B cell (primary cell): Measurements from ENCODE around the gene MRPL22. TPM values are rescaled to one million over a fixed set of nuclear protein-coding genes. Genes with fewer than 3 reads are reported as not detected.

Experiments used
- ATAC-seq: fragments of 200-7000 bp; cut with Tn5 transposase; one replicate; pipeline ENCODE4 v1.10.0; 2021; ENCODE audit warnings: low read depth, mild to moderate bottlenecking, moderate number of reproducible peaks, moderate library complexity
- CTCF ChIA-PET: fragments of 350-600 bp; sonication (Branson Sonifier 250); formaldehyde crosslinking; loops from one replicate; lab custom pipeline; 2021; ENCODE audit warnings: antibody characterized with exemption, inconsistent platforms; lab: Charles Lee
- POLR2A ChIA-PET: fragments of 350-600 bp; sonication (Branson Sonifier 250); formaldehyde crosslinking; loops from one replicate; lab custom pipeline; 2021; ENCODE audit warnings: antibody characterized with exemption; lab: Charles Lee
- DNase-seq: peaks from one replicate; pipeline ENCODE4 v3.0.0; 2013
- H2AFZ ChIP-seq: 2 replicates; pipeline ENCODE4 v1.6.1; 2012; ENCODE audit warnings: mild to moderate bottlenecking, low read depth, low read length; ENCODE audit not compliant: insufficient read depth, poor library complexity, severe bottlenecking
- H3K27ac ChIP-seq, 2 donors: 1 replicate in 1 of 2; 2 replicates in 1 of 2; pipeline ENCODE4 v1.5.1; 2012 to 2013; ENCODE audit warnings: low read length in 2 of 2, mild to moderate bottlenecking in 2 of 2, moderate library complexity in 1 of 2
- H3K27me3 ChIP-seq, 4 experiments: fragments of 200-600 bp in 1 of 4; sonication (generic) in 1 of 4; replicated peaks in 1 of 4; 1 replicate in 2 of 4; 2 replicates in 2 of 4; pipeline versions ENCODE4 v1.6.1 to v1.7.0; 2013 to 2016; ENCODE audit warnings: low read length in 3 of 4, mild to moderate bottlenecking in 2 of 4, mixed read lengths in 1 of 4, moderate library complexity in 1 of 4; ENCODE audit not compliant: insufficient read depth in 4 of 4, control insufficient read depth in 3 of 4; ENCODE audit errors: control extremely low read depth in 1 of 4
- H3K36me3 ChIP-seq, 2 experiments: replicated peaks in 1 of 2; 1 replicate in 1 of 2; 2 replicates in 1 of 2; pipeline versions ENCODE4 v1.6.1 to v1.7.1; 2013; ENCODE audit warnings: low read length in 1 of 2; ENCODE audit not compliant: insufficient read depth in 2 of 2, control insufficient read depth in 1 of 2; ENCODE audit errors: control extremely low read depth in 1 of 2, extremely low read depth in 1 of 2
- H3K4me1 ChIP-seq, 2 donors: fragments of 200-600 bp in 1 of 2; sonication (generic) in 1 of 2; 1 replicate in 1 of 2; 2 replicates in 1 of 2; pipeline versions ENCODE4 v1.5.1 to v1.6.1; 2013 to 2017; ENCODE audit warnings: low read length in 2 of 2; ENCODE audit not compliant: control insufficient read depth in 2 of 2, insufficient read depth in 2 of 2
- H3K4me2 ChIP-seq: replicated peaks from 2 replicates; pipeline ENCODE3; 2012; ENCODE audit warnings: mild to moderate bottlenecking, low read depth, low read length; ENCODE audit not compliant: poor library complexity, severe bottlenecking
- H3K4me3 ChIP-seq, 5 experiments: fragments of 200-600 bp in 1 of 5; sonication (generic) in 1 of 5; 1 replicate in 3 of 5; 2 replicates in 2 of 5; pipeline versions ENCODE4 v1.5.1 to v1.7.0; 2011 to 2016; ENCODE audit warnings: low read length in 4 of 5, mild to moderate bottlenecking in 4 of 5, low read depth in 2 of 5, control low read depth in 1 of 5, moderate library complexity in 1 of 5; ENCODE audit not compliant: insufficient read depth in 1 of 5; ENCODE audit errors: control extremely low read depth in 1 of 5, extremely low read depth in 1 of 5
- H3K79me2 ChIP-seq: fragments of 200-600 bp; sonication (generic); one replicate; pipeline ENCODE4 v1.6.0; 2016; ENCODE audit warnings: low read length; ENCODE audit not compliant: control insufficient read depth, insufficient read depth
- H3K9ac ChIP-seq: fragments of 200-600 bp; sonication (generic); 2 replicates; pipeline ENCODE4 v1.6.1; 2017; ENCODE audit warnings: mild to moderate bottlenecking, low read length, moderate library complexity
- H3K9me3 ChIP-seq, 3 donors: one replicate each; pipeline versions ENCODE4 v1.6.1 to v1.7.1; 2013; ENCODE audit warnings: low read length in 2 of 3; ENCODE audit not compliant: control insufficient read depth in 2 of 3, insufficient read depth in 1 of 3; ENCODE audit errors: control extremely low read depth in 1 of 3
- H4K20me1 ChIP-seq: 2 replicates; pipeline ENCODE4 v1.6.0; 2012; ENCODE audit warnings: mild to moderate bottlenecking, low read length; ENCODE audit not compliant: insufficient read depth, control insufficient read depth, poor library complexity, severe bottlenecking
- H3K27ac Mint-ChIP-seq: one replicate; pipeline ENCODE4 v1.8.0; 2021; ENCODE audit warnings: mixed read lengths
- H3K27me3 Mint-ChIP-seq: one replicate; pipeline ENCODE4 v1.8.0; 2021; ENCODE audit warnings: mixed read lengths
- H3K4me1 Mint-ChIP-seq: one replicate; pipeline ENCODE4 v1.8.0; 2021; ENCODE audit warnings: mixed read lengths
- H3K4me3 Mint-ChIP-seq: one replicate; pipeline ENCODE4 v1.8.0; 2021; ENCODE audit warnings: mixed read lengths
- H3K9me3 Mint-ChIP-seq: one replicate; pipeline ENCODE4 v1.8.0; 2022; ENCODE audit warnings: mixed read lengths; ENCODE audit not compliant: insufficient read depth
- CTCF ChIP-seq: fragments of 200-600 bp; IDR thresholded peaks from one replicate; pipeline ENCODE4 v1.8.0; 2022; ENCODE audit warnings: antibody characterized with exemption, mild to moderate bottlenecking
- EZH2 ChIP-seq: IDR thresholded peaks from 2 replicates; pipeline ENCODE4 v1.6.1; 2012; ENCODE audit warnings: borderline replicate concordance, low read depth, mild to moderate bottlenecking, moderate library complexity, low read length; ENCODE audit not compliant: insufficient read depth, poor library complexity, severe bottlenecking
- WGBS: methylation state at CpG from one replicate; pipeline ENCODE4 v1.1.5; 2013; ENCODE audit warnings: missing lambda C conversion rate; ENCODE audit not compliant: insufficient coverage; 5-methylcytosine and 5-hydroxymethylcytosine counted together
- intact Hi-C: fragments of 100-400 bp; cut with micrococcal nuclease; formaldehyde crosslinking; loops from one replicate; pipeline ENCODE4 v1.10.0; 2022
- polyA plus RNA-seq: library from polyadenylated mRNA; depleted of rRNA; stranded (reverse); fragments of >200 nt; gene quantifications from 2 replicates; pipeline ENCODE4 v1.2.3, GENCODE V29; 2012
- total RNA-seq, 2 donors: library from RNA; stranded (reverse); fragments of 120-200 nt in 1 of 2; gene quantifications; 1 replicate in 1 of 2; 2 replicates in 1 of 2; pipeline versions ENCODE4 v1.2.3 to v1.2.4, GENCODE V29; 2013 to 2022

MRPL22 gene
- total and polyA plus RNA-seq, 2 donors (not counting 1 experiment from before 2014, with no cell fraction given) = 18.8 to 21.4 TPM

GRCh38 chr5:154944716-154945115 lies 3.8 kb downstream of the MRPL22 start:
- Histone ChIP-seq H3K27ac (no peak overlapping the region), H3K9me3 (no peaks in the 10 kb centered on the region), H3K79me2 (peaks cover 90% of the 10 kb centered on the region), H3K27me3 (no peaks in the 10 kb centered on the region), H3K4me2 (no peak overlapping the region), H3K4me1 (peaks cover 15% of the 10 kb centered on the region in 2 donors), H2AFZ (no peak overlapping the region), H3K9ac (no peak overlapping the region), H4K20me1 (peaks cover 28% of the 10 kb centered on the region), H3K4me3 (no peak overlapping the region), H3K36me3 (peaks cover 6 to 16% of the 10 kb centered on the region in 2 experiments)
- ChIA-PET CTCF (interaction anchor here (0.9 to 1.8 kb wide), 2 partner anchors 8 to 1991 kb away, joined by 3 to 8 read pairs; no protein-coding TSS in a partner anchor), POLR2A (no interaction called here)
- TF ChIP-seq CTCF = no peak
- TF ChIP-seq EZH2 = no peak
- no peak for ATAC-seq
- Mint-ChIP-seq H3K4me3 (no peak overlapping the region), H3K27ac (no peak overlapping the region), H3K9me3 (no peaks in the 10 kb centered on the region), H3K27me3 (no peaks in the 10 kb centered on the region), H3K4me1 (peaks cover 45% of the 10 kb centered on the region)
- no peak for DNase-seq
- intact Hi-C loops = loop anchor here (5.0 kb wide), 1 partner anchor 1988 kb away; no protein-coding TSS in a partner anchor

- no peak overlapping the region for H3K27ac Mint-ChIP-seq
- peaks cover 6 to 16% of the 10 kb centered on the region in 2 experiments for H3K36me3 ChIP-seq
Measured at GRCh38 chr5:154945695-154946301, 4.9 kb downstream of the MRPL22 start.

More at GRCh38 chr5:154945695-154946301, 4.9 kb downstream of the MRPL22 start:
- DNase-seq (peak; percentile 37), ATAC-seq (no peak)
- Histone ChIP-seq H3K27ac (no peak overlapping the region), H3K4me2 (no peak overlapping the region), H4K20me1 (peaks cover 28% of the 10 kb centered on the region), H3K79me2 (peaks cover 95% of the 10 kb centered on the region), H3K9me3 (no peaks in the 10 kb centered on the region), H3K4me3 (no peak overlapping the region), H3K4me1 (peaks cover 8% of the 10 kb centered on the region in 2 donors), H3K27me3 (no peaks in the 10 kb centered on the region), H2AFZ (no peak overlapping the region), H3K9ac (no peak overlapping the region)
- WGBS = 100% methylated on average over 1 of the region's 2 CpGs
- Mint-ChIP-seq H3K27me3 (no peaks in the 10 kb centered on the region), H3K9me3 (no peaks in the 10 kb centered on the region), H3K4me1 (peaks cover 41% of the 10 kb centered on the region), H3K4me3 (no peak overlapping the region)
- ChIA-PET CTCF (interaction anchor here (0.8 to 1.8 kb wide), 2 partner anchors 9 to 297 kb away, joined by 3 to 8 read pairs; no protein-coding TSS in a partner anchor), POLR2A (no interaction called here)
- intact Hi-C loops = loop anchor here (5.0 kb wide), 1 partner anchor 1987 kb away; no protein-coding TSS in a partner anchor
- TF ChIP-seq EZH2 (no peak), CTCF (peak; percentile 86)
